NK-92 (cell line): ENCODE measurements around the gene ZNF77.
"Not testable (repeated sequence)": the region's sequence is repeated elsewhere in the genome, so short reads cannot be mapped to it uniquely, and the experiment has no call there.

Experiments
- DNase-seq: peaks from one replicate; lab custom pipeline; 2025; ENCODE audit not compliant: unreplicated experiment; lab: John Stamatoyannopoulos, UW

The ZNF77 gene

DNA sequence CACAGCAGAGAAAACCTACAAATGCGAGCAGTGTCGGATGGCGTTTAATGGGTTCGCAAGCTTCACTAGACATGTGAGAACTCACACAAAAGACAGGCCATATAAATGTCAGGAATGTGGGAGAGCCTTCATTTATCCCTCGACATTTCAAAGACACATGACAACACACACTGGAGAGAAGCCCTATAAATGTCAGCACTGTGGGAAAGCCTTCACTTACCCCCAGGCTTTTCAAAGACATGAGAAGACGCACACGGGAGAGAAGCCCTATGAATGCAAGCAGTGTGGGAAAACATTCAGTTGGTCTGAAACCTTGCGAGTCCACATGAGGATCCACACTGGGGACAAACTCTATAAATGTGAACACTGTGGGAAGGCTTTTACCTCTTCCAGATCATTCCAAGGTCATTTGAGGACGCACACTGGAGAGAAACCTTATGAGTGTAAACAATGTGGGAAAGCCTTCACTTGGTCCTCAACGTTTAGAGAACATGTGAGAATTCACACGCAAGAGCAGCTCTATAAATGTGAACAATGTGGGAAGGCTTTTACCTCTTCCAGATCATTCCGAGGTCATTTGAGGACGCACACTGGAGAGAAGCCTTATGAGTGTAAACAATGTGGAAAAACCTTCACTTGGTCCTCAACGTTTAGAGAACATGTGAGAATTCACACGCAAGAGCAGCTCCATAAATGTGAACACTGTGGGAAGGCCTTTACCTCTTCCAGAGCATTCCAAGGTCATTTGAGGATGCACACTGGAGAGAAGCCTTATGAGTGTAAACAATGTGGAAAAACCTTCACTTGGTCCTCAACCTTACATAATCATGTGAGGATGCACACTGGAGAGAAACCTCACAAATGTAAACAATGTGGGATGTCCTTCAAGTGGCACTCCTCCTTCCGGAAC lies 27.2 kb downstream of the ZNF77 start:
- no peak for DNase-seq

DNA sequence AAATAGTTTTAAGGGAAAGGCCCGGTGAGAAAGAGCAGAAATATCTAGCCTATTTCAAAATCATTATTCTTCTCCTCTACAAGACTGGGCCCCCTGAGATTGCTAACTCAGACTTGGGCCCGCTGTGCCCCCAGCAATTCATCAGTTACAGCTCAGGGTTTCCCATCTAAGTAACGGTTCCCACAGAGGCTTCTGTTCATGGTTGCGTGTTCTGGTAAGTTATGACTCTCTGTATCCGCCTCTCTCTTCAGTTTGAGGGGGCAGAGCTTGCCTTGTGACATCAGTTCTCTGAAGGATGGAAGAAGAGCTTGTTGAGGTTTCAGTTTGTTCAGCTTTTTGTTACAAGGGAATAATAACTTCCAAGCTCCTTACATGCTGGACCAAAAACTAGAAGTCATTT lies 32.5 kb downstream of the ZNF77 start:
- no peak for DNase-seq

DNA sequence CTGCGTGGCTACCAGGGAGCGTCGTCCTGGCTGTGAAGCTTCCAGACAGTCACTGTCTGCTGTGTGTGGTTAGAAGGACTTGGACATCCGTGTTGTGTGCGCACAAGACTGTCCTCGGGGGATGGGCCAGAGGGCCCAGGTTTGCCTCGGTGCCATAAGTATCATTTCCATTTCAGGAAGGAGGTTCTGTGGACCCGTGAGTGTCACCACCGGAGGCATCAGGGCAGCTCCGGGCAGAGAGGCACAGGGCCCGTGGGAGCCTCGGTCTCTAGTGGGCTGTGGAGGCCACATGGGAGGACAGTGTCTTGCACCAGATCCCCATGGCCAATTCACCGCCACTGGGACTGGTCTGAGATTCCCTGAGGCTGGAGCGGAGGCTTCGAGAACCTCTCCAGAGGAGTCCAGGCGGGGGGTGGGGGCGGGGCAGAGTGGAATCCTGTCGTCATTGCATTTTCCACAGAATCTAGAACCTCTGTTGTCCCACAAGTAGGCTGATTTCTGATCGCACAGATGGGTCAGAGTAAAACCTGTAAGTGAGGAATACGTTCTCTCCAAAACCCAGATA lies 38.1 kb downstream of the ZNF77 start:
- DNase-seq, result no peak

DNA sequence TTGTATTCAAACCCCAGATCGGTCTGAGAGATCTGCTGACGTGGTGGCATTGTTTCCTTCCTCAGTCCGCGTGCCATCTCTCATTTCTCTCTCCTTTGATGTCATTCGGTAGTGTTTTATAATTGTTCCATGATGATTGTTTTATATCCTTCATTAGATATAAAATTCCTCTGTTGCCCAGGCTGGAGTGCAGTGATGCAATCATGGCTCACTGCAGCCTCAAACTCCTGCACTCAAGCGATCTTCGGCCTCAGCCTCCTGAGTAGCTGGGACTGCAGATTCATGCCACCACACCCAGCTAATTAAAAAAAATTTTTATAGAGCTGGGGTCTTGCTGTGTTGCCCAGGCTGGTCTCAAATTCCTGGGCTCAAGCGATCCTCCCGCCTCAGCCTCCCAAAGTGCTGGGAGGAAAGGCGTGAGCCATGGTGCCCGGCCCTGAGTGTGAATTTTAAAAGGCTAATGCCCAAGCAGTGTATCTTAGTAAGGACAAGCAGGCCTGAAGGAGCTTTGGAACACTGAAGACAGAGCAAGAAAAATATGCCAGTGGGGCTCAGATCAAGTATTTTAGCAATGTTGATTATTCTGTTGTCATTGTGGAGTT lies 38.8 kb downstream of the ZNF77 start:
- no peak for DNase-seq

- not testable (repeated sequence) for DNase-seq
These were observed 41.4 kb downstream of the ZNF77 start for GRCh38 chr19:2903326-2903725.

- DNase-seq, result no peak
These were observed 42.1 kb downstream of the ZNF77 start for GRCh38 chr19:2902590-2903218.

DNA sequence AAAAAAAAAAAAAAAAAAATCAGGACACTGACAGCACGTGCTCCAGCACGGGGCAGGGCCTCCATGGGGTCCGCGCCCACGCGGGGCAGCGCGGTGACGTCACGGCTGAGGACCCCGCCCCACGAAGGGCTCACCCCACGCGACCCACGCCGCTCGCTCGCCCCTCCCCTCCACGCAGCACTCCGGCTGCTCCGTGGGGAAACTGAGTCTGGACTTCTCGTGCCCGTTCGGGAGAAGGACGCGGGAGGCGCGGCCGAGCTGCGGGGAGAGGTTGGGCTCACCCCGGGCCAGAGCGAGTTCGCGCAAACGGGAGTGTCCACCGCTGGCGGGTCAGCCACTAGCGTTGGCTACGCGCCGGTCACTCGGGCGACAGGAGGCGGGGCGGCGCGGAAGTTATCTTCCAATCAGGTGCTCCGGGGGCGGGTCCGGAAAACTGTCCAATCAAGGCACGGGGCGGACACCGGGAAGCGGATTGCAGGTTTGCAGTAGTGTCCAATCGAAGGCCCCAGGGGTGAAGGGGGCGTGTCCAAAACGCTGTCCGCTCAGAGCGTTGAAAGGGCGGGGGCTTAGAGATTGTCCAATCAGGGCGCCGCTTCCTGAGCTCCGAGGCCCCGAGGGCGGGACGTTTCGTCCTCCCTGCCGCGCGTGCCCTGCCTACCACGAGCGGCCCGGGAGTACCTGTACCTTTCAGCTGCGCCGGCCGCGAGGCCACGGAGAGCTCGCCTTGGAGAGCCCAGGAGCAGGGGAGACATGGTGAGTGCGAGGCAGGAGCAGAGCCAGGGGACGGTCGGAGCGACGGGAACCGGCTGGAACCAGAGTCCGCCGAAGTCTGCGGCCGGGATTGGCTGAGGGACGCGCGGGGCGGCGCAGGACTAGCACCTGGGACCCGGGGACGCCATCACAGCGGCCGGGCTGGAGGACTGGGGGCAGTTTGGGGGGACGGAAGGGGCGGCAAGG lies 44.2 kb downstream of the ZNF77 start, which contains the start of gene ZNF57:
TSS of gene ZNF57 (plus strand) at position 633 of the 957 bp plus-strand sequence. CDS start at position 751, 118 bp downstream.
- peak; percentile 90 for DNase-seq

DNA sequence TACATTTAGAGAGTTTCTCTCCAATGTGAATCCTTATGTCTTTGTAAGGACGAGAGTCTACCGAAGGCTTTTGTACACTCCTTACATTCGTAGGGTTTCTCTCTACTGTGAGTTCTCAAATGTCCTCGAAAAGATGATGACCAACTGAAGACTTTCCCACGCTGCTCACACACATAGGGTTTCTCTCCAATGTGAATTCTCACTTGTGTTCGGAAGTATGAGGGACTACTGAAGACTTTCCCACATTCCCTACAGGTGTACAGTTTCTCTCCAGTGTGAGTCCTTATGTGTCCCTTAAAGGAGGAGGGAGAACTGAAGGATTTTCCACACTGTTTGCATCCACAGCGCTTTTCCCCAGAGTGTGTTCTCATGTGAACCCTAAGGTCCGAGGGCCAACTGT lies 48.1 kb downstream of the ZNF77 start:
- no peak for DNase-seq

DNA sequence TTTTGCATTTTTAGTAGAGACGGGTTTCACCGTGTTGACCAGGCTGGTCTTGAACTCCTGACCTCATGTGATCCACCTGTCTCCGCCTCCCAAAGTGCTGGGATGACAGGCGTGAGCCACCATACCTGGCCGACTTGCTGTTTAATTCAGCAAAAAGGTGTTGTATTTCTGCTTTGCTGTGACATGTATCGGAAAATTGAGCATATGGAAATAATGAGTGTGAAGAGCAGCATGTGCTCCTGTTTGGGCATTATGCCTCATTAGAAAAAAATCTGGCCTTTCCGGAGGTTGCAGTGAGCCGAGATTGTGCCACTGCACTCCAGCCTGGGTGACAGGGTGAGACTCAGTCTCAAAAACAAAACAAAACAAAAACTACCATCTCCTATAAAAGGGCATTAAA lies 54.2 kb downstream of the ZNF77 start:
- DNase-seq, result not testable (repeated sequence)

- DNase-seq, result no peak
These were observed 56.0 kb downstream of the ZNF77 start for GRCh38 chr19:2888731-2889224.

DNA sequence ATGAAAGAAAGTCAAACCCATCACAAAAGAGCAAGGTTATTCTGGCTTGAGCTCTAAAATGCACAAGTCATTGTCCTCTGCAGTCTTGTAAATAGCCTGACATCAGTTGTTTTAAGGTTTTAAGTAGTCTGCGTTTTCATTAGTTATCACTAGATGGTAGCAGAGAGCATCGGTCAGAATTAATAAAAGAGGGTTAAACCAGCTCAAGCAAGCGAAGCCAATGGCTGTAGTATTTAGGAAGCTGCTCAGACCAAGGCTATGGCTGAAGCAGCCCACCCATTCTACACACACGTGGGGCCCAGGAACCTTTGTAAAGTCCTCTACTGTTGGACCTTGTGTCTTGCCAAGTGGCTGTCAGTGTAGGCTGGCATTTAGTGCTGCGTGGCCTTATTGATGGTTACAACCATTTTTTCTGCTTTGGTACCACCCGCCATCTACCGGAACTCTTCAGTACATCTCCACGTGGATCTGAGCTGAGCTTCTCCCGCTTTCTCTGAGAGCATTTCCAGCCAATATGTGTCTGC lies 57.3 kb downstream of the ZNF77 start:
- no peak for DNase-seq

- DNase-seq, result no peak
These were observed 59.0 kb downstream of the ZNF77 start for GRCh38 chr19:2885736-2886135.

DNA sequence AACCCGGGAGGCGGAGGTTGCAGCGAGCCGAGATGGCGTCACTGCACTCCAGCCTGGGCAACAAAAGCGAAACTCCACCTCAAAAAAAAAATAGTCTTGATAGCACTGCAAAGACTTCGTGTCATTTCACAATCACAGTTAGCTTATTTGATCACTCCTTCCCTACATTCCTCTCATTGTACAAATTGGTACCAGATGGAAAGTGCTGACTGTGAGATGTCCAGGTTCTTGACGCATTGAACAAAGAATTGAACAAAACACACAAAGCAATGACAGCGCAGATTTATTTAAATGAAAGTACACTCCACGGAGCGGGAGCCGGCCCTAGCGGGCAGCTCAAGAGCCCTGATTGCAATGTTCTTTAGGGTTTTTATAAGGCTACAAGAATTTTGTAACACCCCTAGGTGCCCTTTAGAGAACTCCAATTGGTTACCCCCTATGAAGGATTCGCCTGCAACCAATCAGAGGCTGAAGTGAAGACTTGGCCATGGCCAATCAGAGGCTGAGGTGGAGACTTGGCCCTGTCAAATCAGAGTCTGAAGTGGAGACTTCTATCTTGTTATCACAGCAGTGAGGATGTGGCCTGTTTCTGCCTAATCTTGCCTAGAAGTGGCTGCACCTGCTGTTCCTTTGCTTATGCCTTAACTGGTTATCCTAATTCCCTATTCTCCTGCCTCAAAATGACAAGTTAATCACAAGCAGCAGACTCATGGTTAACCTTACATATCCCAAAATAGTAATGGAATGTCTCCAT lies 60.9 kb downstream of the ZNF77 start:
- no peak for DNase-seq
